Body of pancreas (tissue), 4 donors: ENCODE results near the gene S100A9. TPM values are rescaled to one million over a fixed set of nuclear protein-coding genes. Genes with fewer than 3 reads are reported as not detected.

Experiments used
- ATAC-seq: fragments of 150-250 bp; one replicate; pipeline ENCODE4 v1.9.1; 2016
- DNase-seq, 4 donors: peaks; one replicate each; pipeline ENCODE4 v3.0.0-alpha.2; 2019
- H3K27ac ChIP-seq, 4 donors: fragments of 200-600 bp; sonication (generic); 1 replicate in 3 of 4; 2 replicates in 1 of 4; pipeline versions ENCODE4 v1.5.1 to v1.6.1; 2016 to 2019; ENCODE audit warnings: mild to moderate bottlenecking in 1 of 4, mixed read lengths in 1 of 4, moderate library complexity in 1 of 4
- H3K27me3 ChIP-seq, 2 donors: fragments of 200-600 bp; sonication (generic); one replicate each; pipeline ENCODE4 v1.6.0; 2016; ENCODE audit warnings: mild to moderate bottlenecking in 1 of 2
- H3K36me3 ChIP-seq, 2 donors: fragments of 200-600 bp; sonication (generic); replicated peaks in 1 of 2; 2 replicates each; pipeline ENCODE4 v1.5.1; 2016; ENCODE audit warnings: low read depth in 2 of 2; ENCODE audit not compliant: insufficient read depth in 1 of 2
- H3K4me1 ChIP-seq: fragments of 200-600 bp; sonication (generic); one replicate; pipeline ENCODE4 v1.6.0; 2016
- H3K4me3 ChIP-seq, 2 donors: fragments of 200-600 bp; sonication (generic); 1 replicate in 1 of 2; 2 replicates in 1 of 2; pipeline ENCODE4 v1.5.1; 2016 to 2019
- H3K9me3 ChIP-seq, 3 donors: fragments of 200-600 bp; sonication (generic); 1 replicate in 2 of 3; 2 replicates in 1 of 3; pipeline ENCODE4 v1.5.1; 2016
- POLR2A ChIP-seq, 3 donors: fragments of 450-650 bp; IDR thresholded peaks; one replicate each; pipeline ENCODE4 v1.6.1; 2016; ENCODE audit warnings: antibody characterized with exemption in 3 of 3, mild to moderate bottlenecking in 2 of 3
- WGBS, 2 donors: methylation state at CpG; one replicate each; pipeline ENCODE4 v1.1.5; 2017; 5-methylcytosine and 5-hydroxymethylcytosine counted together
- intact Hi-C: fragments of 100-400 bp; cut with DNase I; formaldehyde crosslinking; loops from one replicate; pipeline ENCODE4 v1.15.1; 2023
- total RNA-seq, 2 donors: library from RNA; depleted of rRNA; stranded (reverse); fragments of >200 nt; gene quantifications; one replicate each; pipeline ENCODE4 v1.1.0, GENCODE V29; 2016
- TF ChIP-seq, protein P1 (sequence below), 7 experiments: fragments of 450-650 bp in 4 of 7; fragments of 200-600 bp in 3 of 7; sonication (generic) in 3 of 7; IDR thresholded peaks; one replicate each; pipeline ENCODE4 v1.5.1; 2016 to 2019; ENCODE audit warnings: antibody characterized with exemption in 7 of 7

Gene S100A9
- total RNA-seq, 2 donors from 2014 or later = 19.5 to 43.2 TPM

DNA sequence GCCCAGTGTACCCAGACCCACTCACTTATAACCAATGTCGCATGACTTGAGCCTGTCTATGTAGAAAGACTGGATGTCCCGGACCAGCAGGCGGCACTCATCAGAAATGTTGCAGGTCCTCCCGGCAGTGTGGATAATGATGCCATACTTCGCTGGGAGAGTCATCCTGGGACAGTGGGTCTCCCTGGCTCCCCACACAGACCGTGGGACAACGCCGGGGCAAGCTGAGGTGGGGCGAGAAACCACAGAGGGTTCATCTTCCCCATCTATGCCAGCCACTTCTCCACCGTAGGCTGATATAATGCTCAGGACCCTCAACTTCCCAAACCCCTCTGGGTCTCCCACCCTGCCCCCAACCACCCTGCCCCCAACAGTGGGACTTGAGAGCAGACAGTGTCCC is 17.3 kb upstream of the S100A9 start:
- ATAC-seq = no peak
- WGBS, 2 donors = 82 to 88% methylated on average over 10 of the region's 10 CpGs
- H3K36me3 ChIP-seq = no peaks in the 10 kb centered on the region
- no peak overlapping the region for H3K4me3 ChIP-seq
- intact Hi-C loops = no loop called here
- H3K27me3 ChIP-seq = no peaks in the 10 kb centered on the region
- no peak for DNase-seq
- H3K9me3 ChIP-seq = no peaks in the 10 kb centered on the region
- no peak for TF ChIP-seq POLR2A (IDR thresholded peaks at IDR 0.05)
- TF ChIP-seq, protein P1, sequence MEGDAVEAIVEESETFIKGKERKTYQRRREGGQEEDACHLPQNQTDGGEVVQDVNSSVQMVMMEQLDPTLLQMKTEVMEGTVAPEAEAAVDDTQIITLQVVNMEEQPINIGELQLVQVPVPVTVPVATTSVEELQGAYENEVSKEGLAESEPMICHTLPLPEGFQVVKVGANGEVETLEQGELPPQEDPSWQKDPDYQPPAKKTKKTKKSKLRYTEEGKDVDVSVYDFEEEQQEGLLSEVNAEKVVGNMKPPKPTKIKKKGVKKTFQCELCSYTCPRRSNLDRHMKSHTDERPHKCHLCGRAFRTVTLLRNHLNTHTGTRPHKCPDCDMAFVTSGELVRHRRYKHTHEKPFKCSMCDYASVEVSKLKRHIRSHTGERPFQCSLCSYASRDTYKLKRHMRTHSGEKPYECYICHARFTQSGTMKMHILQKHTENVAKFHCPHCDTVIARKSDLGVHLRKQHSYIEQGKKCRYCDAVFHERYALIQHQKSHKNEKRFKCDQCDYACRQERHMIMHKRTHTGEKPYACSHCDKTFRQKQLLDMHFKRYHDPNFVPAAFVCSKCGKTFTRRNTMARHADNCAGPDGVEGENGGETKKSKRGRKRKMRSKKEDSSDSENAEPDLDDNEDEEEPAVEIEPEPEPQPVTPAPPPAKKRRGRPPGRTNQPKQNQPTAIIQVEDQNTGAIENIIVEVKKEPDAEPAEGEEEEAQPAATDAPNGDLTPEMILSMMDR (IDR thresholded peaks at IDR 0.05) = no peak
- no peak overlapping the region for H3K27ac ChIP-seq
- peaks cover 11% of the 10 kb centered on the region for H3K4me1 ChIP-seq

DNA sequence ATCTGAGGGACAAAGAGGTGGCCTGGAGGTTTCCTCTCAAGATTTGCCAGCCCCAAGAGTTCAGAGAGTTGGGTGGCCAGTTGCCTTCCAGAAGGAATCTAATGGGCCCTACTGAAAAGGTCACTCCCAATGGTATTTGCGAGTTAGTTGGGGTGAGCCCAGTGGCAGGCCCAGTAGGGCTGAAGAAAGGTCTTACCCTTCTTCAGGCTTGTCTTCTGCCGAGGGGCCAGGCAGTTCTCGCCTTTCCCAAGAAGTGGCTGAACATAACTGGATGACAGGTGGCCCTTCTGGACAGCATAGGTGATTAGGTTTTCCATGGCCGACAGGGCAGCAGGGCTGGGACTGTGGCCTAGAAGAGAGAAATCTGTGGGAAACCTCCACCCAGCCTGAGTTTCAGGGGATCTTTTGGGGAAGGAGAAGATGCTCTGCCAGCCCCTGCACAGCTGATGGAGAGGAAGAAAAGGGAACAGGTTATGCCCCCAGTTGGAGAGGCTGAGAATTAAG is 16.2 kb upstream of the S100A9 start:
- no peaks in the 10 kb centered on the region for H3K9me3 ChIP-seq
- no peak for ATAC-seq
- intact Hi-C loops = no loop called here
- DNase-seq = no peak
- H3K27ac ChIP-seq = no peak overlapping the region
- no peaks in the 10 kb centered on the region for H3K36me3 ChIP-seq
- no peaks in the 10 kb centered on the region for H3K27me3 ChIP-seq
- no peak overlapping the region for H3K4me3 ChIP-seq
- TF ChIP-seq, protein P1 (IDR thresholded peaks at IDR 0.05) = no peak
- TF ChIP-seq POLR2A (IDR thresholded peaks at IDR 0.05) = no peak
- H3K4me1 ChIP-seq = peaks cover 11% of the 10 kb centered on the region
- 77 to 94% methylated on average over 4 of the region's 4 CpGs for WGBS, 2 donors

DNA sequence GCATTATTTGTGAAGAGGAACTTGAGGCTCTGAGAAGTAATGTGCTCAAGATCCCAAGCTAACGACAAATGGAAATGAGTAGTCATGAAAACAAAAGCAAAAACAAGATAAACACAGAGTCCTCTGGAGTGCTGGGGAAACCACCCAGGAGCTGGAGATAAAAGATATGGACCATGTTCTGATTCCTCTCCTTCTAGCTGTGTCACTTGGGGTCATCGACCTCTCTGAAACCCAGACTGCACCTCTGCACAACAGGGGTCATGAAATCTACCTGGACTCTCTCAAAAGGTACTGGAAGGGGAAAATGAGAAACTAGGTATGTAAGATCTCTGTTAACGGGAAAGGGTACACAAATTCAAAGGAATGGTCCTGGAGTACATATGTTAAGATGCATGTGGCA is 15.5 kb upstream of the S100A9 start:
- Histone ChIP-seq H3K9me3 (no peaks in the 10 kb centered on the region), H3K36me3 (no peaks in the 10 kb centered on the region), H3K4me1 (peaks cover 11% of the 10 kb centered on the region), H3K27ac (no peak overlapping the region), H3K27me3 (no peaks in the 10 kb centered on the region), H3K4me3 (no peak overlapping the region)
- no peak for DNase-seq
- WGBS, 2 donors = 56 to 69% methylated on average over 3 of the region's 3 CpGs
- intact Hi-C loops = no loop called here
- TF ChIP-seq, protein P1 (IDR thresholded peaks at IDR 0.05) = no peak
- TF ChIP-seq POLR2A (IDR thresholded peaks at IDR 0.05) = no peak
- no peak for ATAC-seq

DNA sequence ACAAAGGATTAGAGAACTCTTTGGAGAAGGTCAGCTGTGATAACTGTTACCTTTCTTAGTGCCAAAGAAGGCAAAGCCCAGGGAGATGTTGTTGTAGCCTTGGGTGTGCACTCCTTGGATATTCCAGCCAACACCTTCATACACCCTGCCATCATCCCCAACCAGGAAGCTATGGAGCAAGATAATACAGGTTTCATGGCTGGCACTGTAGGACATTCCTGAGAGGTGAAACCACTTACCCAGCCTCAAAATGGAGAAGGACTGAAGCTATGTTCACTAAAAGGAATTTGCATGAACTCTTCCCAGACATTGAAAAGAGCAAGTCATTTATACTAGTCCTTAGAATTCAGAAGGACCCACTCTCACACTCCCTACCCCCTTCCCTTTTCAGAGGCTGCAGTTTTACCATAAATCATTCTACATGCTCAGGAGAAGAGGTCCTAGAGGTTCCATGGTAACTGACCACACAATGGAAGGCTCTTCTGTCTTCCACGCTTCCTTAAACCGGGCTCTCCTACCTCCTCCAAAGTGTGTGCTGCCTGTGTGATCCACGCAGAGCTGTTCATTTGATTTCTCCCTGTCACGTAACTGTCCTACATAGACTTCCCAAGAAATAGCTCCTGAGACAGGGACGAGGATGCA is 14.5 kb upstream of the S100A9 start:
- no peaks in the 10 kb centered on the region for H3K27me3 ChIP-seq
- no peaks in the 10 kb centered on the region for H3K9me3 ChIP-seq
- no peak overlapping the region for H3K4me3 ChIP-seq
- H3K4me1 ChIP-seq = peaks cover 11% of the 10 kb centered on the region
- WGBS, 2 donors = 31 to 36% methylated on average over 5 of the region's 5 CpGs
- H3K27ac ChIP-seq = peak overlapping the region in 2 of 4 donors; percentile 62 to 70
- no peaks in the 10 kb centered on the region for H3K36me3 ChIP-seq
- DNase-seq = no peak
- TF ChIP-seq, protein P1 (IDR thresholded peaks at IDR 0.05) = no peak
- peak; percentile 27 for ATAC-seq
- intact Hi-C loops = no loop called here
